Fibroblast of lung (primary cell): Measurements from ENCODE around the gene SERPINB6.

Experiments used
- CTCF ChIP-seq, 2 donors: IDR thresholded peaks in 1 of 2; conservative IDR thresholded peaks in 1 of 2; 1 replicate in 1 of 2; 2 replicates in 1 of 2; pipeline ENCODE4 v1.5.1; 2011 to 2012; ENCODE audit warnings: low read length in 2 of 2, control low read depth in 1 of 2, inconsistent platforms in 1 of 2, low read depth in 1 of 2, mild to moderate bottlenecking in 1 of 2
- EZH2 ChIP-seq: IDR thresholded peaks from 2 replicates; pipeline ENCODE4 v1.5.1; 2012; ENCODE audit warnings: low read length, control low read depth, mild to moderate bottlenecking; ENCODE audit errors: missing control alignments

- TF ChIP-seq CTCF (conservative IDR thresholded peaks at IDR 0.05 in 1 of 2, IDR thresholded peaks at IDR 0.05 in 1 of 2; ENCODE audit: low read depth in 1 of 2, low read length in 2 of 2): no peak
- no peak for TF ChIP-seq EZH2
These were observed 1.8 kb downstream of the SERPINB6 start for GRCh38 chr6:2969549-2969948.
